GM19438 (cell line): ENCODE data around the gene SOX12.
"Not testable (repeated sequence)": the region's sequence is repeated elsewhere in the genome, so short reads cannot be mapped to it uniquely, and the experiment has no call there.

Experiments
- ATAC-seq: cut with Tn5 transposase; IDR thresholded peaks from one replicate; pipeline ENCODE4 v1.9.1; 2021; ENCODE audit warnings: low read depth; ENCODE audit not compliant: unreplicated experiment

SOX12 gene

DNA sequence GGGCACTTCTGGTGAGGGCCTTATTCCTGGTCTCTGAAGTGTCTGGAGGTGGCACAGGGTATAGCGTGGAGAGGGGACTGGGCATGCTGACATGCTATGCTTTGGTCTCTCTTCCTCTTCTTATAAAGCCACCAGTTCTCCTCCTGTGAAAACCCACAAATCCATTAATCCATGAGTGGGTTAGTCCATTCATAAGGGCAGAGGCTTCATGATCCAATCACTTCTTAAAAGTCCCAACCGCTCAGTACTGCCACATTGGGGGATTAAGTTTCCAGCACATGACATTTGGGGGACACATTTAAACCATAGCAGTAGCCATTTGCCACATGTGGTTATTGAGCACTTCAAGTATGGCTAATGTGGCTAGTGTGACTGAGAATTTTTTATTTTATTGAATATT is 51.4 kb downstream of the SOX12 start:
- no peak for ATAC-seq

DNA sequence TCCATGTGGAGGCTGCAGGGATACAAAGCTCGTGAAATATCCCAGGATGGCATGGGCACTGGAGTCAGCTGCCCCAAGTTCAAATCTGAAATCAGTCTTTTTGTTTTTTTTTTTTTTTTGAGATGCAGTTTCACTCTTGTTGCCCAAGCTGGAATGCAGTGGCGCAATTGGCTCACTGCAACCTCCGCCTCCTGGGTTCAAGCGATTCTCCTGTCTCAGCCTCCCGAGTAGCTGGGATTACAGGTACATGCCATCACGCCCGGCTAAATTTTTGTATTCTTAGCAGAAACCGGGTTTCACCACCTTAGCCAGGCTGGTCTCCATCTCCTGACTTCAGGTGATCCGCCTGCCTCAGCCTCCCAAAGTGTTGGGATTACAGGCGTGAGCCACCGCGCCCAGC is 52.2 kb downstream of the SOX12 start:
- not testable (repeated sequence) for ATAC-seq

DNA sequence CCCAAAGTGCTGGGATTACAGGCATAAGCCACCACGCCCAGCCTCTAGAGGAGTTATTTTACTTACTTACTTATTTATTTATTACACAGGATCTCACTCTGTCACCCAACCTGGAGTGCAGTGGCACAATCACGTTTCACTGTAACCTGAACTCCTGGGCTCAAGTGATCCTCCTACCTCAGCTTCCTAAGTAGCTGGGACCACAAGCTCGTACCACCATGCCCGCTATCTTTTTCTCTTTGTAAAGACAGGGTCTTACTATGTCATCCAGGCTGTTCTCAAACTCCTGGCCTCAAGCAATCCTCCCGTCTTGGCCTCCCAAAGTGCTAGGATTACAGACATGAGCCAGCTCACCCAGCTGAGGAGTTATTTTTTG is 53.6 kb downstream of the SOX12 start:
- no peak for ATAC-seq
